ENCODE measurements around the gene ADGRG6.

- TF ChIP-seq HDGF (IDR thresholded peaks at IDR 0.05; ENCODE audit: borderline replicate concordance) (no peak), FOXK2 (IDR thresholded peaks at IDR 0.05) (no peak), BHLHE40 (IDR thresholded peaks at IDR 0.05; ENCODE audit: borderline replicate concordance) (no peak), SUZ12 (IDR thresholded peaks at IDR 0.05) (no peak), SP1 (IDR thresholded peaks at IDR 0.05) (no peak), ZNF384 (IDR thresholded peaks at IDR 0.05) (no peak)
These were observed 65.8 kb downstream of the ADGRG6 start for GRCh38 chr6:142367501-142368018.

Data from HEK293T (cell line).